Measurements from ENCODE around the gene GABPB2.

DNA sequence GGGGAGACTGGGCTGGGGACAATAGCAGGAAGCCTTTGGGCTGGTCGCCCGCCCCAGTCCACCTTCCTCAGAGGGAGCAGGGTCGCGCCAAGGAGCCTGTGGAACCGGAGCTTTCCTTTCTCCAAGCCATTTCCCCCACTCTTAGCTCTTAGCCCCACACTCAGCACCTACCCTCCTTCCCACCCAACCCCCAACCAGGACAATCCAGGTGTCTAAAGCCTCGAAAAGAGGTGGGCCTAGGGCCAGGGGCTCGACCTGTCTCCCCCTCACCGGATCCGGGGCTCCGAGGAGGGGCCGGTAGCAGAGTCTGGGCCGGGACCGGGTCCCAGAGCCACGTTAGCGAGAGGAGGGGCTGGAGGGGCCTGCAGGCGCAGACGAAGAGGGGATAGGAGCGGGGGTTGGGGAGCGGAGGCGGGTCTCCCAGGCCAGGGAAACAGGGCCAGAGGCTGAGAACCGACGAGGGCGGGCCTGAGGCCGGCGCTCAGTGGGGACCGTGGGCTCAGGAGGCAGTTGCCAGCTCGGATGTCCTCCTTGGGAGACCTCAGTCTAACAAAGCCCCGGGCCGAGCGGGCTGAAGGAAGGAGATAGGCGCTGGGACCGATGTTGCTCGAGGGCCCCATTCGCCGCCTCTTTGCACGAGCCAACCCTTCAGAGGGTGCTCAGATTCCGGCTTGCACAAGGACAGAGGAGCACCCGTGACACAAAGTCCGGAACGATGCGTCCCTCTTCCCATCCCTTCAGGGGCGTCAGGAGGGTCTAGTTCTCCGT lies 74.9 kb downstream of the GABPB2 start:
- TF ChIP-seq EZH2phosphoT487 (IDR thresholded peaks at IDR 0.05; ENCODE audit: low read length), result no peak
- TF ChIP-seq, protein P1, sequence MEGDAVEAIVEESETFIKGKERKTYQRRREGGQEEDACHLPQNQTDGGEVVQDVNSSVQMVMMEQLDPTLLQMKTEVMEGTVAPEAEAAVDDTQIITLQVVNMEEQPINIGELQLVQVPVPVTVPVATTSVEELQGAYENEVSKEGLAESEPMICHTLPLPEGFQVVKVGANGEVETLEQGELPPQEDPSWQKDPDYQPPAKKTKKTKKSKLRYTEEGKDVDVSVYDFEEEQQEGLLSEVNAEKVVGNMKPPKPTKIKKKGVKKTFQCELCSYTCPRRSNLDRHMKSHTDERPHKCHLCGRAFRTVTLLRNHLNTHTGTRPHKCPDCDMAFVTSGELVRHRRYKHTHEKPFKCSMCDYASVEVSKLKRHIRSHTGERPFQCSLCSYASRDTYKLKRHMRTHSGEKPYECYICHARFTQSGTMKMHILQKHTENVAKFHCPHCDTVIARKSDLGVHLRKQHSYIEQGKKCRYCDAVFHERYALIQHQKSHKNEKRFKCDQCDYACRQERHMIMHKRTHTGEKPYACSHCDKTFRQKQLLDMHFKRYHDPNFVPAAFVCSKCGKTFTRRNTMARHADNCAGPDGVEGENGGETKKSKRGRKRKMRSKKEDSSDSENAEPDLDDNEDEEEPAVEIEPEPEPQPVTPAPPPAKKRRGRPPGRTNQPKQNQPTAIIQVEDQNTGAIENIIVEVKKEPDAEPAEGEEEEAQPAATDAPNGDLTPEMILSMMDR (IDR thresholded peaks at IDR 0.05; ENCODE audit: low read length), result no peak
